AG04449 (cell line): ENCODE measurements around the gene MICALL2.

Source experiments
- CTCF ChIA-PET: fragments of 350-600 bp; formaldehyde crosslinking; extraction: SDS; loops from one replicate; lab custom pipeline; 2021; ENCODE audit warnings: antibody characterized with exemption; lab: Yijun Ruan, JAX
- POLR2A ChIA-PET: fragments of 400-600, 350-600 bp; formaldehyde crosslinking; extraction: SDS; loops from one replicate; lab custom pipeline; 2020; ENCODE audit warnings: antibody characterized with exemption, inconsistent platforms; lab: Yijun Ruan, JAX
- DNase-seq: peaks from one replicate; pipeline ENCODE4 v3.0.0-alpha.2; 2010; ENCODE audit warnings: low read depth, low spot score
- H3K4me3 ChIP-seq: 2 replicates; pipeline ENCODE4 v1.5.1; 2011; ENCODE audit warnings: low read depth, mild to moderate bottlenecking, control low read depth, low read length
- CTCF ChIP-seq: IDR thresholded peaks from one replicate; pipeline ENCODE4 v1.5.1; 2011; ENCODE audit warnings: mild to moderate bottlenecking, moderate library complexity, low read length, control low read depth, inconsistent platforms; ENCODE audit not compliant: insufficient read depth; ENCODE audit errors: missing control alignments

The MICALL2 gene

GRCh38 chr7:1431226-1431625, 28.0 kb downstream of the MICALL2 start:
- no peak overlapping the region for H3K4me3 ChIP-seq
- DNase-seq = no peak
- POLR2A ChIA-PET = interaction anchor here (0.6 kb wide), 1 partner anchor 345 kb away, joined by 3 read pairs; no protein-coding TSS in a partner anchor
- CTCF ChIA-PET = interaction anchor here (0.9 to 4.7 kb wide), 15 partner anchors 11 to 256 kb away, joined by 3 to 71 read pairs (median 4); no protein-coding TSS in a partner anchor
- TF ChIP-seq CTCF = no peak

GRCh38 chr7:1430056-1430845, 29.0 kb downstream of the MICALL2 start:
- TF ChIP-seq CTCF = no peak
- POLR2A ChIA-PET = no interaction called here
- CTCF ChIA-PET = interaction anchor here (0.9 to 4.7 kb wide), 10 partner anchors 16 to 255 kb away, joined by 3 to 71 read pairs (median 4); no protein-coding TSS in a partner anchor
- H3K4me3 ChIP-seq = no peak overlapping the region
- no peak for DNase-seq

GRCh38 chr7:1428941-1429501, 30.2 kb downstream of the MICALL2 start:
- no peak for DNase-seq
- no peak overlapping the region for H3K4me3 ChIP-seq
- ChIA-PET POLR2A (no interaction called here), CTCF (interaction anchor here (0.9 to 2.0 kb wide), 4 partner anchors 11 to 236 kb away, joined by 3 to 7 read pairs (median 4); no protein-coding TSS in a partner anchor)
- no peak for TF ChIP-seq CTCF

- no peak overlapping the region for H3K4me3 ChIP-seq
- ChIA-PET CTCF (interaction anchor here (0.9 to 1.3 kb wide), 3 partner anchors 12 to 47 kb away, joined by 3 read pairs; no protein-coding TSS in a partner anchor), POLR2A (no interaction called here)
- no peak for DNase-seq
- no peak for TF ChIP-seq CTCF
Observed at GRCh38 chr7:1427064-1427657, 32.1 kb downstream of the MICALL2 start.

GRCh38 chr7:1426474-1426873, 32.8 kb downstream of the MICALL2 start:
- ChIA-PET POLR2A (no interaction called here), CTCF (interaction anchor here (0.9 to 1.3 kb wide), 3 partner anchors 12 to 48 kb away, joined by 3 read pairs; no protein-coding TSS in a partner anchor)
- no peak for TF ChIP-seq CTCF
- H3K4me3 ChIP-seq = no peak overlapping the region
- no peak for DNase-seq
